C4-2B (cell line): ENCODE measurements around the gene ARPIN.

Experiments used
- H3K27ac ChIP-seq: fragments of 450-650 bp; 2 replicates; pipeline ENCODE4 v1.5.1; 2017
- CTCF ChIP-seq: fragments of 450-650 bp; conservative IDR thresholded peaks from 2 replicates; pipeline ENCODE4 v1.5.1; 2017; ENCODE audit warnings: mild to moderate bottlenecking
- ZFX ChIP-seq: fragments of 450-650 bp; IDR thresholded peaks from 2 replicates; pipeline ENCODE4 v1.6.1; 2017

Gene ARPIN

GRCh38 chr15:89926158-89926557 lies 13.4 kb upstream of the ARPIN start:
- H3K27ac ChIP-seq = no peak overlapping the region
- TF ChIP-seq ZFX (no peak), CTCF (no peak)

- no peak overlapping the region for H3K27ac ChIP-seq
- TF ChIP-seq ZFX = no peak
- no peak for TF ChIP-seq CTCF
Measured at GRCh38 chr15:89917442-89918101, 4.8 kb upstream of the ARPIN start.

GRCh38 chr15:89916660-89917059 lies 3.9 kb upstream of the ARPIN start:
- TF ChIP-seq ZFX (no peak), CTCF (no peak)

GRCh38 chr15:89912145-89912673 lies 543 bp downstream of the ARPIN start:
- TF ChIP-seq CTCF (no peak), ZFX (no peak)

More at GRCh38 chr15:89916660-89917059, 3.9 kb upstream of the ARPIN start:
- H3K27ac ChIP-seq = no peak overlapping the region

GRCh38 chr15:89910891-89911626 lies 1.7 kb downstream of the ARPIN start:
- no peak for TF ChIP-seq ZFX
- TF ChIP-seq CTCF = no peak

More at GRCh38 chr15:89912145-89912673, 543 bp downstream of the ARPIN start:
- H3K27ac ChIP-seq = peak overlapping the region; percentile 62

GRCh38 chr15:89909611-89910010 lies 3.1 kb downstream of the ARPIN start:
- TF ChIP-seq ZFX (no peak), CTCF (no peak)
- no peak overlapping the region for H3K27ac ChIP-seq

More at GRCh38 chr15:89910891-89911626, 1.7 kb downstream of the ARPIN start:
- H3K27ac ChIP-seq = no peak overlapping the region

- H3K27ac ChIP-seq = no peak overlapping the region
- TF ChIP-seq ZFX = no peak
- no peak for TF ChIP-seq CTCF
Measured at GRCh38 chr15:89908226-89908625, 4.5 kb downstream of the ARPIN start.
